HAP-1 (cell line): Measurements from ENCODE around the gene SETD3.

Experiments
- DNase-seq, 2 experiments: peaks; one replicate each; pipeline ENCODE4 v3.0.0-alpha.2; 2016 to 2020; ENCODE audit warnings: low spot score in 2 of 2
- H3K27me3 ChIP-seq: fragments of 250-450 bp; sonication (Bioruptor Pico); 2 replicates; pipeline ENCODE4 v1.5.1; 2020; ENCODE audit warnings: low read depth, mild to moderate bottlenecking, moderate library complexity
- H3K36me3 ChIP-seq: fragments of 250-450 bp; sonication (Bioruptor Pico); replicated peaks from 2 replicates; pipeline ENCODE4 v1.5.1; 2020; ENCODE audit warnings: mild to moderate bottlenecking
- H3K4me1 ChIP-seq: fragments of 250-450 bp; sonication (Bioruptor Pico); 2 replicates; pipeline ENCODE4 v1.5.1; 2020; ENCODE audit warnings: mild to moderate bottlenecking
- H3K4me3 ChIP-seq: fragments of 250-450 bp; sonication (Bioruptor Pico); 2 replicates; pipeline ENCODE4 v1.5.1; 2020; ENCODE audit warnings: mild to moderate bottlenecking, moderate library complexity
- H3K9me3 ChIP-seq: fragments of 250-450 bp; sonication (Bioruptor Pico); 2 replicates; pipeline ENCODE4 v1.5.1; 2020; ENCODE audit warnings: mild to moderate bottlenecking, moderate library complexity
- in situ Hi-C: fragments of 300-500 bp; cut with MboI; formaldehyde crosslinking; loops from 3 replicates; pipeline ENCODE4 v1.14.3; 2020; ENCODE audit warnings: low sequenced_read_pairs, inconsistent platforms, mixed read lengths

The SETD3 gene

GRCh38 chr14:99391671-99392070 is 89.0 kb downstream of the SETD3 start:
- no peaks in the 10 kb centered on the region for H3K9me3 ChIP-seq
- in situ Hi-C loops: no loop called here
- no peak overlapping the region for H3K4me3 ChIP-seq
- no peak for DNase-seq
- H3K36me3 ChIP-seq: peaks cover 10% of the 10 kb centered on the region
- no peaks in the 10 kb centered on the region for H3K4me1 ChIP-seq
- H3K27me3 ChIP-seq: no peaks in the 10 kb centered on the region

- Histone ChIP-seq H3K36me3 (peaks cover 3% of the 10 kb centered on the region), H3K4me1 (peaks cover 6% of the 10 kb centered on the region), H3K9me3 (no peaks in the 10 kb centered on the region), H3K4me3 (peak overlapping the region; percentile 7; the same call in 1 of the 2 replicates), H3K27me3 (no peaks in the 10 kb centered on the region)
- peak; percentile 14 to 88 for DNase-seq
- in situ Hi-C loops: no loop called here
These were observed 91.4 kb downstream of the SETD3 start for GRCh38 chr14:99389174-99389826.

GRCh38 chr14:99388286-99388685 is 92.4 kb downstream of the SETD3 start:
- in situ Hi-C loops: no loop called here
- Histone ChIP-seq H3K4me1 (peaks cover 12% of the 10 kb centered on the region), H3K9me3 (no peaks in the 10 kb centered on the region), H3K36me3 (no peaks in the 10 kb centered on the region), H3K4me3 (no peak overlapping the region), H3K27me3 (no peaks in the 10 kb centered on the region)
- DNase-seq: no peak

GRCh38 chr14:99387880-99388279 is 92.8 kb downstream of the SETD3 start:
- no peaks in the 10 kb centered on the region for H3K36me3 ChIP-seq
- no peak overlapping the region for H3K4me3 ChIP-seq
- DNase-seq: no peak
- H3K4me1 ChIP-seq: peaks cover 12% of the 10 kb centered on the region
- in situ Hi-C loops: no loop called here
- H3K27me3 ChIP-seq: no peaks in the 10 kb centered on the region
- H3K9me3 ChIP-seq: no peaks in the 10 kb centered on the region

GRCh38 chr14:99384450-99385417 is 95.9 kb downstream of the SETD3 start:
- Histone ChIP-seq H3K4me1 (peaks cover 12% of the 10 kb centered on the region), H3K4me3 (no peak overlapping the region), H3K36me3 (no peaks in the 10 kb centered on the region), H3K27me3 (no peaks in the 10 kb centered on the region), H3K9me3 (no peaks in the 10 kb centered on the region)
- in situ Hi-C loops: no loop called here
- peak in 1 of 2 experiments; percentile 43 for DNase-seq

GRCh38 chr14:99383472-99384449 is 96.9 kb downstream of the SETD3 start:
- Histone ChIP-seq H3K36me3 (no peaks in the 10 kb centered on the region), H3K27me3 (no peaks in the 10 kb centered on the region), H3K4me3 (no peak overlapping the region), H3K9me3 (no peaks in the 10 kb centered on the region), H3K4me1 (peaks cover 12% of the 10 kb centered on the region)
- peak; percentile 46 to 62 for DNase-seq
- in situ Hi-C loops: no loop called here

- no peaks in the 10 kb centered on the region for H3K27me3 ChIP-seq
- H3K36me3 ChIP-seq: no peaks in the 10 kb centered on the region
- DNase-seq: no peak
- peaks cover 12% of the 10 kb centered on the region for H3K4me1 ChIP-seq
- H3K4me3 ChIP-seq: no peak overlapping the region
- in situ Hi-C loops: no loop called here
- H3K9me3 ChIP-seq: no peaks in the 10 kb centered on the region
These were observed 97.7 kb downstream of the SETD3 start for GRCh38 chr14:99382781-99383471.

GRCh38 chr14:99382071-99382470 is 98.6 kb downstream of the SETD3 start:
- Histone ChIP-seq H3K4me1 (peaks cover 12% of the 10 kb centered on the region), H3K36me3 (no peaks in the 10 kb centered on the region), H3K9me3 (no peaks in the 10 kb centered on the region), H3K27me3 (no peaks in the 10 kb centered on the region), H3K4me3 (no peak overlapping the region)
- in situ Hi-C loops: no loop called here
- DNase-seq: no peak

- H3K4me1 ChIP-seq: peaks cover 12% of the 10 kb centered on the region
- no peaks in the 10 kb centered on the region for H3K36me3 ChIP-seq
- in situ Hi-C loops: no loop called here
- H3K9me3 ChIP-seq: no peaks in the 10 kb centered on the region
- H3K4me3 ChIP-seq: no peak overlapping the region
- no peak for DNase-seq
- H3K27me3 ChIP-seq: no peaks in the 10 kb centered on the region
These were observed 99.0 kb downstream of the SETD3 start for GRCh38 chr14:99381688-99382060.

GRCh38 chr14:99380991-99381687 is 99.5 kb downstream of the SETD3 start:
- DNase-seq: no peak
- Histone ChIP-seq H3K27me3 (no peaks in the 10 kb centered on the region), H3K4me3 (no peak overlapping the region), H3K9me3 (no peaks in the 10 kb centered on the region), H3K36me3 (no peaks in the 10 kb centered on the region), H3K4me1 (peaks cover 12% of the 10 kb centered on the region)
- in situ Hi-C loops: no loop called here

- in situ Hi-C loops: no loop called here
These were observed 100.3 kb downstream of the SETD3 start for GRCh38 chr14:99380402-99380801.

GRCh38 chr14:99378782-99379214 is 101.9 kb downstream of the SETD3 start:
- Histone ChIP-seq H3K27me3 (0 out of 2 replicates have a peak, but pooled peaks cover 4% of the 10 kb centered on the region), H3K36me3 (no peaks in the 10 kb centered on the region), H3K9me3 (no peaks in the 10 kb centered on the region), H3K4me3 (no peak overlapping the region), H3K4me1 (peaks cover 1% of the 10 kb centered on the region)
- no peak for DNase-seq
- in situ Hi-C loops: no loop called here

More at GRCh38 chr14:99380402-99380801, 100.3 kb downstream of the SETD3 start:
- peaks cover 12% of the 10 kb centered on the region for H3K4me1 ChIP-seq
- DNase-seq: no peak
- H3K9me3 ChIP-seq: no peaks in the 10 kb centered on the region
- H3K36me3 ChIP-seq: no peaks in the 10 kb centered on the region
- no peak overlapping the region for H3K4me3 ChIP-seq
- H3K27me3 ChIP-seq: 0 out of 2 replicates have a peak, but pooled peaks cover 2% of the 10 kb centered on the region
